B cell (primary cell): ENCODE results near the gene KLK15.

Source experiments
- CTCF ChIP-seq: fragments of 200-600 bp; IDR thresholded peaks from one replicate; pipeline ENCODE4 v1.8.0; 2022; ENCODE audit warnings: antibody characterized with exemption, mild to moderate bottlenecking
- EZH2 ChIP-seq: IDR thresholded peaks from 2 replicates; pipeline ENCODE4 v1.6.1; 2012; ENCODE audit warnings: borderline replicate concordance, low read depth, mild to moderate bottlenecking, moderate library complexity, low read length; ENCODE audit not compliant: insufficient read depth, poor library complexity, severe bottlenecking

GRCh38 chr19:50792272-50793250 lies 40.8 kb downstream of the KLK15 start:
- TF ChIP-seq CTCF, result no peak
- TF ChIP-seq EZH2, result no peak
